ENCODE measurements around the gene TCP10L. TPM values are rescaled to one million over a fixed set of nuclear protein-coding genes. Genes with fewer than 3 reads are reported as not detected.

Gene TCP10L
- total and polyA plus RNA-seq, 2 of the 13 experiments (the other 11 are each of a cell fraction or from before 2014, with no cell fraction given), result 0.90 to 2.4 TPM

GRCh38 chr21:32569261-32570230 is 15.8 kb downstream of the TCP10L start (continued):
- TF ChIP-seq ZHX1 (CRISPR knock-in tag; IDR thresholded peaks at IDR 0.05; ENCODE audit: low read depth) (no peak), ZFP82 (CRISPR knock-in tag; IDR thresholded peaks at IDR 0.05; ENCODE audit: borderline replicate concordance) (0 out of 2 replicates have a peak, but pooled peaks have one; percentile 23), ZSCAN21 (CRISPR knock-in tag; IDR thresholded peaks at IDR 0.05; ENCODE audit: borderline replicate concordance) (peak; percentile 76; the same call in 1 of the 2 replicates), ZNF841 (CRISPR knock-in tag; IDR thresholded peaks at IDR 0.05; ENCODE audit: borderline replicate concordance) (no peak), HIVEP1 (CRISPR knock-in tag; IDR thresholded peaks at IDR 0.05) (peak; percentile 56), SMAD1 (CRISPR knock-in tag; IDR thresholded peaks at IDR 0.05; ENCODE audit: borderline replicate concordance, low read depth) (peak; percentile 66; the same call in 1 of the 2 replicates), THAP8 (CRISPR knock-in tag; IDR thresholded peaks at IDR 0.05; ENCODE audit: borderline replicate concordance) (0 out of 2 replicates have a peak, but pooled peaks have one; percentile 71), ZNF7 (CRISPR knock-in tag; IDR thresholded peaks at IDR 0.05) (0 out of 2 replicates have a peak, but pooled peaks have one; percentile 29), TCF7 (IDR thresholded peaks at IDR 0.05; ENCODE audit: low read depth) (no peak), EEA1 (CRISPR knock-in tag; IDR thresholded peaks at IDR 0.05; ENCODE audit: borderline replicate concordance) (0 out of 2 replicates have a peak, but pooled peaks have one; percentile 21), ARID2 (CRISPR knock-in tag; IDR thresholded peaks at IDR 0.05; ENCODE audit: borderline replicate concordance) (peak; percentile 92), ZNF766 (CRISPR knock-in tag; IDR thresholded peaks at IDR 0.05; ENCODE audit: borderline replicate concordance) (0 out of 2 replicates have a peak, but pooled peaks have one; percentile 62), ZNF431 (CRISPR knock-in tag; IDR thresholded peaks at IDR 0.05; ENCODE audit: borderline replicate concordance, low read depth) (0 out of 2 replicates have a peak, but pooled peaks have one; percentile 83), TMF1 (CRISPR knock-in tag; IDR thresholded peaks at IDR 0.05; ENCODE audit: low read depth) (peak; percentile 80; the same call in 1 of the 2 replicates), HNF4G (IDR thresholded peaks at IDR 0.05; ENCODE audit: borderline replicate concordance, low read depth, low read length) (no peak), HNF4G (CRISPR knock-in tag; IDR thresholded peaks at IDR 0.05; ENCODE audit: borderline replicate concordance, low read depth) (0 out of 2 replicates have a peak, but pooled peaks have one; percentile 21)
- TF ChIP-seq, protein P1, sequence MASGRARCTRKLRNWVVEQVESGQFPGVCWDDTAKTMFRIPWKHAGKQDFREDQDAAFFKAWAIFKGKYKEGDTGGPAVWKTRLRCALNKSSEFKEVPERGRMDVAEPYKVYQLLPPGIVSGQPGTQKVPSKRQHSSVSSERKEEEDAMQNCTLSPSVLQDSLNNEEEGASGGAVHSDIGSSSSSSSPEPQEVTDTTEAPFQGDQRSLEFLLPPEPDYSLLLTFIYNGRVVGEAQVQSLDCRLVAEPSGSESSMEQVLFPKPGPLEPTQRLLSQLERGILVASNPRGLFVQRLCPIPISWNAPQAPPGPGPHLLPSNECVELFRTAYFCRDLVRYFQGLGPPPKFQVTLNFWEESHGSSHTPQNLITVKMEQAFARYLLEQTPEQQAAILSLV (CRISPR knock-in tag; IDR thresholded peaks at IDR 0.05; ENCODE audit: borderline replicate concordance), result no peak; the same call in 1 of the 2 replicates
- TF ChIP-seq, protein P2, sequence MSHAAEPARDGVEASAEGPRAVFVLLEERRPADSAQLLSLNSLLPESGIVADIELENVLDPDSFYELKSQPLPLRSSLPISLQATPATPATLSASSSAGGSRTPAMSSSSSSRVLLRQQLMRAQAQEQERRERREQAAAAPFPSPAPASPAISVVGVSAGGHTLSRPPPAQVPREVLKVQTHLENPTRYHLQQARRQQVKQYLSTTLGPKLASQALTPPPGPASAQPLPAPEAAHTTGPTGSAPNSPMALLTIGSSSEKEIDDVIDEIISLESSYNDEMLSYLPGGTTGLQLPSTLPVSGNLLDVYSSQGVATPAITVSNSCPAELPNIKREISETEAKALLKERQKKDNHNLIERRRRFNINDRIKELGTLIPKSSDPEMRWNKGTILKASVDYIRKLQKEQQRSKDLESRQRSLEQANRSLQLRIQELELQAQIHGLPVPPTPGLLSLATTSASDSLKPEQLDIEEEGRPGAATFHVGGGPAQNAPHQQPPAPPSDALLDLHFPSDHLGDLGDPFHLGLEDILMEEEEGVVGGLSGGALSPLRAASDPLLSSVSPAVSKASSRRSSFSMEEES (CRISPR knock-in tag; IDR thresholded peaks at IDR 0.05), result no peak
- TF ChIP-seq, protein P3, sequence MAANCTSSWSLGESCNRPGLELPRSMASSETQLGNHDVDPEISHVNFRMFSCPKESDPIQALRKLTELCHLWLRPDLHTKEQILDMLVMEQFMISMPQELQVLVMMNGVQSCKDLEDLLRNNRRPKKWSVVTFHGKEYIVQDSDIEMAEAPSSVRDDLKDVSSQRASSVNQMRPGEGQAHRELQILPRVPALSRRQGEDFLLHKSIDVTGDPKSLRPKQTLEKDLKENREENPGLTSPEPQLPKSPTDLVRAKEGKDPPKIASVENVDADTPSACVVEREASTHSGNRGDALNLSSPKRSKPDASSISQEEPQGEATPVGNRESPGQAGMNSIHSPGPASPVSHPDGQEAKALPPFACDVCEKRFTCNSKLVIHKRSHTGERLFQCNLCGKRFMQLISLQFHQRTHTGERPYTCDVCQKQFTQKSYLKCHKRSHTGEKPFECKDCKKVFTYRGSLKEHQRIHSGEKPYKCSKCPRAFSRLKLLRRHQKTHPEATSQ (CRISPR knock-in tag; IDR thresholded peaks at IDR 0.05; ENCODE audit: borderline replicate concordance), result no peak

Data from HepG2 (cell line).